Activated CD4-positive, alpha-beta T cell treated with anti-CD3 and anti-CD28 coated beads, Interleukin-2, amount 50 U/mL, for 16 hours (primary cell): Measurements from ENCODE around the gene CSTPP1.
"Not testable (repeated sequence)": the region's sequence is repeated elsewhere in the genome, so short reads cannot be mapped to it uniquely, and the experiment has no call there.

Experiments used
- DNase-seq: peaks from one replicate; pipeline ENCODE4 v3.0.0-alpha.2; 2020

CSTPP1 gene

DNA sequence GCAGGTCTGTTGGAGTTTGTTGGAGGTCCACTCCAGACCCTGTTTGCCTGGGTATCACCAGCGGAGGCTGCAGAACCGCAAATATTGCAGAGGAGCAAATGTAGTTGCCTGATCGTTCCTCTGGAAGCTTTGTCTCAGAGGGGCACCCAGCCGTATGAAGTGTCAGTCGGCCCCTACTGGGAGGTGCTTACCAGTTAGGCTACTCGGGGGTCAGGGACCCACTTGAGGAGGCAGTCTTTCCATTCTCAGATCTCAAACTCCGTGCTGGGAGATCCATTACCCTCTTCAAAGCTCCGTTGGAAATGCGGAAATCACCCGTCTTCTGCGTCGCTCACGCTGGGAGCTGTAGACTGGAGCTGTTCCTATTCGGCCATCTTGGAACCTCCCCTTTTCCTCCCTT lies 61.2 kb downstream of the CSTPP1 start:
- not testable (repeated sequence) for DNase-seq

DNA sequence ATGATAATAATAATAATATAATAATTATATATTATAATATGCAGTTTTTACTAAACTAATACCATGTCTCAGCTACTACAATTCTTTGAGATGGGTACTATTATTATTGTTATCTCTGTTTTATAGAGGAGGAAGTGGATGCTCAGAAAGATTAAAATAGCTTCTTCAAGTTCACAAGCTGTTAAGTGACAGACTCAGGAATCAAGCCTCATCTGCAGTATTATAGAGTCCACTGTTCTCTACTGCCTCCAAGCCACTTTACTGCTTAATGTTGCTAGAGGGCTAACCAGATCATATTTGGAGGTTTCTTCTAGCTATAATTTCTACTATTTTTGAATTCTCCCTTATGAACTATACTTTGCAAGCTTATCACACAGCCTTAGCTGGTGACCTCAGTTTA lies 62.7 kb downstream of the CSTPP1 start:
- no peak for DNase-seq

DNA sequence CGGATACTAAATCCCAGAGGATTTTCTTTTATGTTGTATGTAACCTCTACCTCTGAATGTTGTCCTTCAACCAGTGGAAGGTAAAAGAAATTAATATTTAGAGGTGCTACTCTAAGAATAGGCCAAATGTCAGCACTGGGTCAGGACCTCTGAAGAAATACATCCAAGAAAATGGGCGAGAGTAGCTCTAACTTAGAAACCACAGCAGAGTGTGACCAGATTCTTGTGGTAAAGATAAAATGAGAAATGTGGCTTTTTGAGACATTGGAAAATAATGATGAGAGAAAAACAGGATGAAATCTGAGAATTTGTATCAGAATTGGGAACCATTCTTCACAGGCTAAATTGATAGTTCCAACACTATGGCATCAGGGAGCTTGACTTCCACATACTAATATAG lies 63.5 kb downstream of the CSTPP1 start:
- DNase-seq, result no peak

DNA sequence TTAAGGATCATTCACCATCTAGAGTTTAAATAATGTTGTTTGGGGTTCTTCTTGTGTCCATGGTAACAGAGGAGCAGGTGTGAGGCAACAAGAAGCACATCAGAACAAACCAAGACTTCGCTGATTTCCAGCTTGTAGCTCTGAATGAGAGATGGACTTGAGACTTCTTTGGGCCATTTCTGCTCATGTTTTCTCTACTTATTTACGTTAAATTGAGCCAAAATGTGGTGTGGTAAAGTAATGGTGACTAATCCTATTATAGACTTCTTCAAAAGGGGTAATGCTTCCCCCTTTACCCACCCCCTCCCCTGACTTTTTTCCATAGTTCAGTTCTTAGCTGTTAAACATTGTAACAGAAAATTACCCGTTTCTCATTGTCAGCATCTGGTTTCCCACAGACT lies 65.2 kb downstream of the CSTPP1 start:
- DNase-seq, result no peak

DNA sequence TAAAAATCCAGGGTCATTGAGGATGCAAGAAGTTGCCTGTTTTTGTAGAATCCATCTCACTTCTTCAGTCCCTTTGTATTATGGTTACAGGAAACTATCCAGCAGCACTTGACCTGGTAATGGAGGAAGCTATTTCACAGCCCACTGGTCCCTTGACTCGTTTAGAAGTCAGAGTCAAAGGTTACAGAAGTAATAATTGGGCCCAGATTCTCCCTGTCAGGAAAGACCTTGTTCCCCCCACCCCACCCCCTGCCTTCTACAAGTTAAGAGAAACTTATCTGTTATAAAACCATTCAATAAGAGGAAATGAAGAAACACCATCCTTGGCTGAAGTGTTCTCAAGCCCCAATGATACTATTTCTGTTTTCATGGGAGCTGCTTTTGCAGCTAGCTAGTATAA lies 65.8 kb downstream of the CSTPP1 start:
- DNase-seq, result no peak

DNA sequence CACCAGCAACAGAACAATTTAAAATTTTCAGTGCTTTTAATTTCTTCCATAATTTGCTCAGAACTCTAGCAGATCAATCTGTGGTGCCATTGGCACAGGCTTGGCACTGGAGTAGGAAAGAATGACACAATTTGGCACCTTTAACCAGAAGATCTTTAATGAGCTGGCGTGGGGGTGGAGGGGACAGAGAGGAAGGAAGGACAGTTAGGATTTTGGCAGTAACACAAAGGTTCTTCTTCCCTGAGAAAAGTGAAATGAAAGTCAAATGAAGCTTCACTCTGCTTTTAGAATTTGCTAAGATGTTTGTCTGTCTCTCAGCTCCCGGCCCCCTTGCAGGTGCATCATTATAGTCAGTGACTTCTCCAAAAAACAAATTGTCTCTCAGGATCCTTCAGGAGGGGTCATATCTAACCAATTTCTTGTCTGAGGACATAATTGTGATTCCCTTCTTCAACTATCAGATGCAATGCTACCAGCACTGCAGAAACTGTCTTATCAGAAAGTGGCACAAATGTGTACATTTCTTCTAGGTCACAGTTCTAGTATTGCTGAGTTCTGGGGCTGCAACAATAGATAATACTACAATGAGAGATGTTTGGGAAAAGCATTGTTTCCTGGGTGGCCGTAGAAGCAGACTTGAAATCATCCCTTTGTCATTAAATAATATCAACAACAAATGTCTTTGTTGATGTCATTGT lies 66.8 kb downstream of the CSTPP1 start:
- DNase-seq, result peak; percentile 32

DNA sequence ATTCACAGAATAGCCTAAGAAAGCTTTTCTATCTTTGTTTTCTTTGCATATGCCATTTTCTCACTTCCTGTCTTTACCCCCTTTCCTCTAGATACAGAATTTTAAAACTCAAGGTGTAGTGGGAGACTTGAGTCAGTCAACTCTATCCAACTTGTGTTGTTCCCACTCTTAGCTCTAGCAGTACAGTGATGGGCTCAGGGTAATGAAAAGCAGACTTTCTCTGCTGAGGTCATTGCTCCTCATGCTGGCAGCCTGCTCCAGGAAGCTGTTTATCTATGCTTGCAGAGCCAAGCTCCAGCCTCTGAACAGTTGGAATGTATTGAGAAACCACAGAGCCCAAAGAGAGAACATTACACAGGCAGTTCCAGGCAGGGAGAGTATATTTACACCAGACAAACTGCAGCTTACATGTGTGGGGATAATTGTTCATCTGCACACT lies 68.1 kb downstream of the CSTPP1 start:
- DNase-seq, result no peak

DNA sequence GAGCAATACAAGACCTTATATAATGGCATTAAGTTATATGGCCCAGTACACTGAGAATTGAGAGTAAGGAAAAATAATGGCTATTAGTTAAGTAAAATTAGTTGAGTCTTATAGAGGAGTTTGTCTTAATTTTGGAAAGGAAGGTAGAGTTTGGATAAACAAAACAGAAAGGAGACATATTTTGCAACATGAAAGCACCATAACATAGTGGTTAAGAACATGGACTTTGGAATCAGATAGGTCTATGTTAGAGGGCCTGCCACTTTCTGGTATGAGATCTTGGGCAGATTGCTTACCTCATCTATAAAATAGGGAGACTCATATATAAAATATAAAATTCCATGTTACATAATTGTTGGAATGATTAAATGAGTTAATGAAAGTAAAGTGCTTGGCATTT lies 68.9 kb downstream of the CSTPP1 start:
- DNase-seq, result no peak

DNA sequence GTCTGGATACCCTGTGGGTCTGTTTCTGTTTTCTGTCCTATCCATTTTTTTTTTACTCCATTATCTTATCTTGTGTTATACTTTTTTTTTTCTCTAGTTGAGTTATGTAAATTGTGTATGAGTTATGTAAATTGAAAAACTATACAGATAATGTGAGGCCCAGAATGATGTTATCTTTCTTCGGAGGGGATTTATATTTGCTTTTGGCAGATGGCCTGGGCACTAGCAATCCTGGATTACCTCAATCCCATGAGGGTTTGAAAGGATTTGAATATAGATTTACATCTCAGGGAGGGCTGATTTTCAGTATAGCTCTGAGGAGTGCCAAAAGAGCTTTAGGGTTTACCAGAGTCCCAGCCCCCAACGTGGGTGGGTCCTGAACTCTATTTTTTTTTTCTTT lies 71.0 kb downstream of the CSTPP1 start:
- DNase-seq, result no peak

DNA sequence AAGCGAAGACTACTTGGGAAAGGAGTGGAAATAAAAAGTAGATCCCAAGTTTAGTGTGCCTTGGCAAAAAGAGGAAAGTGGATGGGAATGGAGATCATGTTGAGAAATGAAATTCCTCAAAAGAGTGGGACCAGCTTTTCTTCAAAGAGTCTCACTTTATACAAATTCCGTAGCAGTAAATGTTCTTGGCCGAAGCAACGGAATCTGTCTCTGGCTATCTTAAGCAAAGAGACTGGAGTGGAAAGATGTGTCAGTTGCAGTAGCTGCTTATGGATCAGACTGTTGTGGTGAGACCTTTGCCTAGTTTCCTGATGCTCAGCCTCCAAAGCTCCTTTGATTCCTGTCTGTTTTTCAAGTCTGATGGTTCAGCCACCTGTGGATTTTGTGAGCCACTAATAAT lies 73.6 kb downstream of the CSTPP1 start:
- DNase-seq, result no peak

DNA sequence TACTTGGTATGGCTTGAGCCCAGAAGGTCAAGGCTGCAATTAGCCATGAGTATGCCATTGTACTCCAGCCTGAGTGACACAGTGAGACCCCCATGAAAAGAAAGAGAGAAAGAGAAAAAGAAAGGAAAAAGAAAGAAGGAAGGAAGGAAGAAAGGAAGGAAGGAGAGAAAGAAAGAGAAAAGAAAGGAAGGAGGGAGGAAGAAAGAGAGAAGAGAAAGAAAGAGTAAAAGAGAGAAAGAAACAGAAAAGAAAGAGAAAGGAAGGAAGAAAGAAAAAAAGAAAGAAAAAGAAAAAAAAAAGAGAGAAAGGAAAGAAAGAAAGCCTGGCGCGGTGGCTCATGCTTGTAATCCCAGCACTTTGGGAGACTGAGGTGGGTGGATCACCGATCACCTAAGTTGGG lies 77.5 kb downstream of the CSTPP1 start:
- DNase-seq, result no peak

DNA sequence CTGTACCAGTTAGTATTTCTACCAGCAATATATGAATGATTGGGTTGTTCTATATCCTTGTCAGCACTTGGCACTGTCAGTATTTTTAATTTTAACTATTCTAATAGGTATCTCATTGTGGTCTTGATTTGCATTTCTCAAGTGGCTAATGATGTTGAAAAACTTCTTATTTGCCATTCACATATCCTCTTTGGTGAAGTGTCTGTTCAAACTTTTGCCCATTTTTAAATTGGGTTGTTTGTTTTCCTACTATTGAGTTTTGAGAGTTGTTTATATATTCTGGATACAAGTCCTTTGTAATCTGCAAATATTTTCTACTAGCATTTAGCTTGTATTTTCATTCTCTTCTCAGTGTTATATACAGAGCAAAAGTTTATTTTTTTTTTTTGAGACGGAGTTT lies 82.1 kb downstream of the CSTPP1 start:
- no peak for DNase-seq

DNA sequence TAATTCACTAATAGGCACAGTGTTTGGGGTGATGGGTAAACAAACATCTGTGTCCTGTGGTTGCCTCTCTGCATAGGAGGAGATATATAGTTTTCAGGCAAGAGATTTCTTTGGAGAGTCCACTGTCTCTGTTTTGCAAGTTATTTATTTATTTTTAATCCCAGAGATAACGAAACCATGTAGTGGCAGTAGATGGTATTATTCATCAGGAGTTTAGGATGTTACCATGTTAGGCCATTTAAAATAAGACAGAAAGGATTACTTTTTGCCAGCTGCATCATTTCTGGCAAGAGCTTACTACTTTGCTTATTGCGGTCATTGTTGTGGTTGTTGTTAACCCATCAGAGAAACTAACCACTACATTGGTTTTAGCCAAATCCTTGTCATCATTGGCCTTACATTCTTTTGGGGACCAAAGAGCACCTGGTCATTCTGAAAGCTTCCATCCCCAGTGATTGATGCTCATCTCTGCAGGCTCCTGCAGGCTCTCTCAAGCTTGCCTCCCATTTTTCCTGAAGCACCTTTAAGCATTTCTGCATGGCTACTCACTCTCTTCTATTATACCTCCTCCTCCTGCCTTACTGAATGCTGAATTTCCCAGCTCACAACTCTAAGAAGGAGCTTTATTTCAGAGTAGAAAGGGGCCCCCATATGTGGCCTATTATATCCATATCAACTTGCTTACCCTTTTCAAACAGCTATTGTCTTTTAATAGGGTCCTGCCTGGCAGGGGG lies 84.4 kb downstream of the CSTPP1 start:
- DNase-seq, result no peak

DNA sequence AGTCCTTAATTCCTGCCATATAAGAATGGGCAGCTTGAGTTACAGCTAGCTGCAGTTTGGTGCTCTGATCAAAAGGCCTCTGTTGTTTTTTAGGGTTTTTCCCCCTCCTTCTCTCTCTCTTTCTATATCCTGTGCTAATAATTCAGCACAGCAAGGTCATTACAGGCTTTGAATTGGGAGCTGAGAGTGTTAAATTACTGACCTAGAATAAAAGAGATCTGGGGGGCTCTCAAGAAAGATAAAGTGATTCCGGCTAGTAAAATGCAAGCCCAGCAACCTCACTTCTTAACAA lies 84.9 kb downstream of the CSTPP1 start:
- no peak for DNase-seq

DNA sequence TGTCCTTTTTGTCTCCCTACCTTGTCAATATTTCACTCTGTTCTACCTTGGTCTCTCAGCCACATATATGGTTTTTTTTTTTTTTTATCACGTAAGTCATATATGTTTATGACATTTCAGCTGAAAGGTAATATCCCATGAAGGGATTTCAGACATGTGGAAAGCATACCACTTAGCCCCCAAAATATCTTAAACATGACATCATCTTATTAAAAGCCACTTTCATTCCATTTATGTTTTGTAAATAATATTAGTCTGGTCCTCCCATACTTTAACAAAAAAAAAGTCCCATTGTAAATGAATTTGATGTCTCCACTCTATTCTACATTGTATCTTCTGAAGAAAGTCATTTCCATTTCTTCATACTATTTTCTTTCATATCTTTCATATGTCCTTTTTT lies 85.4 kb downstream of the CSTPP1 start:
- DNase-seq, result no peak

DNA sequence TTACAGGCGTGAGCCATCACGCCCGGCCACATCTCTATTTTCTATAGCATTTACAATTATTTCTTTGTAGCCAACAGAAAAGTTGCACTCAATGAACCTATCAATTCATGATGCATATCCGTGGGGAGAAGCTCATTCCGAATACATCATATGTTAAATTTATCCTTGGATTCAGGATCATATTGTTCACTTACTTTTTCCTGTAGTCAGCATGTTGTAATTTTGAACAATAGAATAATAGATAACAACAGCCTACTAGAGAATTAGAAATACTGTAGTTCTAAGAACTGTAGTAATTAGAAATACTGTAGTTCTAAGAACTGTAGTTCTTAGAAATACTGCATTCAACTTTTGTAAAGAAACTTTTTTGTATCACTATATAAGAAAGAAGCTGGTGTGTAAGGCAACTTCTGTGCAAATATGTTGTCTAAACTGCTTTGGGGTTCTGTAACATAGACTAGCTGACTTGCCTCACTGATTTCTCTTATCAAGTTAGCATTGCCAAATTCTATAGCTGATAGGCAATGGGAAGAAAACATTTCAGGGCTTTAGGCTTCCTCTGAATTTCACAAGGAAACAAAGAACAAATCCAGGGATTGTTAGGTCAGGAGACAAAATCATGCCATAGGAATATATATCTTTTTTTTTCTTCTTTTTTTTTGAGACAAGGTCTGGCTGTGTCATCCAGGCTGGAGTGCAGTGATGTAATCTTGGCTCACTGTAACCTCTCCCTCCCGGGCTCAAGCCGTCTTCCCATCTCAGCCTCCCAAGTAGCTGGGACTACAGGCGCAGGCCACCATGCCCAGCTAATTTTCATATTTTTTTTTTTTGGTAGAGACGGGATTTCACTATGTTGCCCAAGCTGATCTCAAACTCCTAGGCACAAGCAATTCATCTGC lies 91.9 kb downstream of the CSTPP1 start:
- no peak for DNase-seq

DNA sequence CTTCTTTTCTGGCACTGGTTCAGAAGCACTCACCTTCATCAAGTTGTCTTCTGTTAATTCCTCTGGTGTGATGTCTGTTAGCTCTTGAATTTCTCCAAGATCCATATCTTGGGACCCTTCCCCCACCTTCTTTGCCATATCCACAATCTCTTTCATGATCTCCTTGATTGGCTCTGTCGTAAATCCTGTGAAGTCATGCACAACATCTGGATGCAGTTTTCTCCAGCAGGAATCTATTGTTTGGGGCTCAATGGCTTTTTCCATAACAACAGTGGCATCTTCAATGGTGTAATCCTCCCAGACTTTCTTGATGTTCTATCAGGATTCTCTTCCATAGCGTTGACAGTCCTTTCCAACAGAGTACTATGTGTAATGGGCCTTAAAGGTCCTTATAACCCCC lies 96.9 kb downstream of the CSTPP1 start:
- no peak for DNase-seq

DNA sequence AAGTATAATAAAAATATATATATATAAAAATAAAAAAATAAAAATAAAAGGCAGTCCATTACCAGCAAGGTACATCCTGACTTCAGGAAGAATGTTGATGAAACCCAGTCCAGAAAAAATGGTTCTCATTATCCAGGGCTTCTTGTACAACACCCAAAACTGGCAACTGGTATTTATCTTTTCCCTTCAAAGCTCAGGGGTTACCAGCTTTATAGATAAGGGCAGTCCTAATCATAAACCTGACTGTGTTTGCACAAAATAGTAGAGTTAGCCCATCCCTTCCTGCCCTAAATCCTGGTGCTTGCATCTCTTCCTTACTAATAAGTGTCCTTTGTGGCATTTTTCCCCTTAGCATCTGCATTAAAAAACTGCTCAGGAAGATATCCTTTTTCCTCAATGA lies 97.5 kb downstream of the CSTPP1 start:
- no peak for DNase-seq

DNA sequence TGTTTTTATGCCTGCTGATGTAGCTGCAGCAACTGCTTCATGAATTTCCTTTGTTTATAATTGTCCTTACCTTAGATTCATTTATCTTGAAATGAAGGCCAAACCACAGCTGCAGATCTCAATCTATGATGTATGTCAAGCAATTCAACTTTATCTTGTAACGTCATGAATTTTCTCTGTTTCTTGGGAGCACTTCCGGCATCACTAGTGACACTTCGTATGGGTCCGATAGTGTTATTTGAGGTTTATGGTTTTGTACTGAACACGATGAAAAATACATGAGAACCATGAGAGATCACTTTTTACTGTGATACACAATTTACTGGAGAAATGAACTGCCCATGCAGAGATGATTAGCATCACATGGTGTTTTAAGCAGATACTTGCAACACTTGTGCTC lies 98.5 kb downstream of the CSTPP1 start:
- DNase-seq, result no peak

DNA sequence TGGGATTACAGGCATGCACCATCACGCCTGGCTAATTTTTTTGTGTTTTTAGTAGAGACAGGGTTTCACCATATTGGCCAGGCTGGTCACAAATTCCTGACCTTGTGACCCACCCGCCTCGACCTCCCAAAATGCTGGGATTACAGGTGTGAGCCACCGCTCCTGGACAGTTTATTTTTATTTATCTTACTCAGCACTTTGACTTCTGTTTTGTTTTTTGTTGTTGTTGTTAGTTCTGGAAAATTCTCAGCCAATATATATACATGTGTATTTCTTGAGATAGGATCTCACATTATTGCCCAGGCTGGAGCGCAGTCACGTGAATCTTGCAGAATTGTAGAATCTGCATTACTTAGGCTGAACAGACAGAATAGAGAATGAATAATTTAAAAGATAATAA lies 107.6 kb downstream of the CSTPP1 start:
- DNase-seq, result no peak

DNA sequence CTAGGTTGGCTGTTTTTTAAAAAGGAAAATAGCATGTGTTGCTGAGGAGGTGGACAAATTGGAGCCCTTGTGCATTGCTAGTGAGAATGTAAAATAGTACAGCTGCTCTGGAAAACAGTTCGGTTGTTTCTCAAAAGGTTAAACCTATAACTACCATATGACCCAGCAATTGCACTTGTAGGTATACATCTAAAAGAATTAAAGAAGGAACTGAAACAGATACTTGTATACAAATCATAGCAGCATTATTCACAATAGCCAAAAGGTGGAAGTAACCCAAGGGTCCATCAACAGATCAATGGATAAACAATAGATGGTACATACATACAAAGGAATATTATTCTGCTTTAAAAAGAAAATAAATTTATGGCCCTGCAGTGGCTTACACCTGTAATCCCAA lies 111.4 kb downstream of the CSTPP1 start:
- no peak for DNase-seq

DNA sequence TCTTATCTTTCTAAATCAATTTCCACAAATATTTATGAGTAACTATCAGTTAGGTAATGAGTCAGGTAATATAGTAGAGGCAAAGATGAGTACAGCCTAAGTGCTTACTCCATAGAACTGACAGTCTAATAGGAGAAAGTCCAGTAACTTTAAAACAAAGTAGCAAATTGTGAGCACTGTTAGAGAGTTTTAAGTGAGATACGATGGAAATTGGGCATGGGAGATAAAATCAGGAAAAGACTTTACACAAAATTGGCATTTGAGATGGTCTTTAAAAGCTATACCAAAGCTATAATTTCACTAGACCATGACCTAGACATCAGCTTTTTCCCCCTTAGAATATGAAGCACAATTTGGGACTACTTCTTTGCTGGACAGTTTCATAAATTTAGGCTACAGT lies 113.7 kb downstream of the CSTPP1 start:
- DNase-seq, result no peak

DNA sequence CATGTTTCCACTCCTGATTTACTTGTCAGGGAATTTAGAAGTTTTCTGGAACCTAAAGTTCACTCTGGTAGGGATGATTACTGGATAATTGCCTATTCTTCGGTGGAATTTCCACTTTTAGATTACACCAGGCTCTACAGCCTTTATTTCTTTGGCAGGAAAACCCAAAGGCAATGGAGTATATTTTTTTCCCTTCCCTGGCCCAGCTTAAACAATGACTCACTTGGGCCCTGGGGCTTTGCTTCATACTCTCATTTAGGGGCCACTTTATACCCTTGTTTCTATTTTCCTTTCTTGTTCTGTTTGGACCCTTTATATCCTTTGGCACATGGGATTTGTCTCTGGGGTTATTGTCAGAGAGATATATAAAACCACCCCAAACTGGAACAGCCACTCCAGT lies 114.7 kb downstream of the CSTPP1 start:
- DNase-seq, result no peak

DNA sequence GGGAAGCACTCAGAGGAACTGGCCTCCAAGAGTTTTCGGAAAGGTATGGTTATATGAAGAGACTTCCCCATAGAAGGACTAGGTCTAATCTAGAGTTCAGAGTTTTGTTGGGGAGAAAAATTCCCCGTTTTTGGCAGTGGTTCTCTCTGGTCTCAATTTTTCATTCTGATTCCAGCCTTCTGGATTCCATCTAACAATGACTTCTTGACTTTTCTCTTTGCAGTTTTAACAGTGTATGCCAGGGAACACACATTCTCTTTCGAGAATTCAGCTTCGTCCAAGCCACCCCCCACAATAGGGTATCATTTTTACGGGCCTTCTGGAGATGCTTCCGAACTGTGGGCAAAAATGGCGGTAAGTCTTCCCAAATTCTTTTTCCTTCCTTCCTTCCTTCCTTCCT lies 115.6 kb downstream of the CSTPP1 start:
- DNase-seq, result no peak
